ENCODE measurements around the gene RMDN2.
"Not testable (repeated sequence)": the region's sequence is repeated elsewhere in the genome, so short reads cannot be mapped to it uniquely, and the experiment has no call there.

Gene RMDN2

DNA sequence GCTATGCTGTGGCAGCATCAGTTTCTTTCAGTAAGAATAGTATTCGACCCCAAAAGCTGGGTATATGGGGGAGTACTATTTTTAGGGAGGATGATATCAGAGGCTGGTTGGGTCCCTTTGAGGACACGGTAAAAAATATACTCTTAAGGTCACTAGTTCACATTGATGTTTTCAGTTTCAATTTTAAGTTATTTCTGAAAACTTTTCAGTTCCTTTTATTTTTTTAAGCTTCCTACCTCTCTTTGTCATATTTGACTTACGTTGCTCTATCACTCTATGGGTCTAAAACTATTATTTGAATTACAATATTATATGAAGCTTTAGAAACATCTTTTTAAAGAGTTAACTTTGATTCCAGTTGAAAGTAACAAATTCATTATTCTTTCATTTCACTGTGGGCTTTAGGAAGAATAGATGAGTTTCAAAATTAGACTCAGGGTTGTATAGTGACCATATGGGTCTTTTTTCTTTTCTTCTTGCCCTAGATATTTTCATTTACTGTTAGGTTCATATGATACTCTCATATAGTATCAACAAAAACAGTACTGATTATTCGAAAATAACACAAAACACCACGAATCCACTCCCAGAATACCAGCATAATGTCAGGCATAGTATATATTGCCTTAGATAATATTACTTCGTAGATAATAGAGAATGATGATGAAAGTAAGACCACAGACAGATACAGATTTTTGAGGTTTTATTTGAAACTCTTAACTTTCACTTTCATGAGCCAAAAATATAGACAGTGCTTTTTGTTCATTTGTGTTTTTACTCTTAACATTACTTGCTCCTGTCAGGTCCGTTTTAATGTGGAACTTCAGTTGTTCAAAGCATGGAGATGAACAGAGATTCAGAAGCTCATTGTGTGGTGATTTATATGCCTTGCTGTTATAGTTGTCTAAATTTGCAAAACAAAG, 9.8 kb downstream of the RMDN2 start:
- TF ChIP-seq, protein P1, sequence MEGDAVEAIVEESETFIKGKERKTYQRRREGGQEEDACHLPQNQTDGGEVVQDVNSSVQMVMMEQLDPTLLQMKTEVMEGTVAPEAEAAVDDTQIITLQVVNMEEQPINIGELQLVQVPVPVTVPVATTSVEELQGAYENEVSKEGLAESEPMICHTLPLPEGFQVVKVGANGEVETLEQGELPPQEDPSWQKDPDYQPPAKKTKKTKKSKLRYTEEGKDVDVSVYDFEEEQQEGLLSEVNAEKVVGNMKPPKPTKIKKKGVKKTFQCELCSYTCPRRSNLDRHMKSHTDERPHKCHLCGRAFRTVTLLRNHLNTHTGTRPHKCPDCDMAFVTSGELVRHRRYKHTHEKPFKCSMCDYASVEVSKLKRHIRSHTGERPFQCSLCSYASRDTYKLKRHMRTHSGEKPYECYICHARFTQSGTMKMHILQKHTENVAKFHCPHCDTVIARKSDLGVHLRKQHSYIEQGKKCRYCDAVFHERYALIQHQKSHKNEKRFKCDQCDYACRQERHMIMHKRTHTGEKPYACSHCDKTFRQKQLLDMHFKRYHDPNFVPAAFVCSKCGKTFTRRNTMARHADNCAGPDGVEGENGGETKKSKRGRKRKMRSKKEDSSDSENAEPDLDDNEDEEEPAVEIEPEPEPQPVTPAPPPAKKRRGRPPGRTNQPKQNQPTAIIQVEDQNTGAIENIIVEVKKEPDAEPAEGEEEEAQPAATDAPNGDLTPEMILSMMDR (IDR thresholded peaks at IDR 0.05; ENCODE audit: low read depth, low read length), result no peak
- in situ Hi-C loops (cut with HindIII; ENCODE audit: low sequenced_read_pairs), result no loop called here
- no peak for DNase-seq (ENCODE audit: low read depth, low spot score)
- H3K4me3 ChIP-seq (ENCODE audit: low read depth, low read length), result no peak overlapping the region

DNA sequence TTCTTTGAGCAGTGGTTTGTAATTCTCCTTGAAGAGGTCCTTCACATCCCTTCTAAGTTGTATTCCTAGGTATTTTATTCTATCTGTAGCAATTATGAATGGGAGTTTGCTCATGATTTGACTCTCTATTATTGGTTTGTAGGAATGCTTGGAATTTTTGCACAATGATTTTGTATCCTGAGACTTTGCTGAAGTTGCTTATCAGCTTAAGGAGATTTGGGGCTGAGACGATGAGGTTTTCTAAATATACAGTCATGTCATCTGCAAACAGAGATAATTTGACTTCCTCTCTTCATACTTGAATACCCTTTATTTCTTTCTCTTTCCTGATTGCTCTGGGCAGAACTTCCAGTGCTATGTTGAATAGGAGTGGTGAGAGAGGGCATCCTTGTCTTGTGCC, 12.5 kb downstream of the RMDN2 start:
- DNase-seq (ENCODE audit: low read depth, low spot score); in situ Hi-C loops (cut with HindIII; ENCODE audit: low sequenced_read_pairs); H3K4me3 ChIP-seq (ENCODE audit: low read depth, low read length): not testable (repeated sequence)

DNA sequence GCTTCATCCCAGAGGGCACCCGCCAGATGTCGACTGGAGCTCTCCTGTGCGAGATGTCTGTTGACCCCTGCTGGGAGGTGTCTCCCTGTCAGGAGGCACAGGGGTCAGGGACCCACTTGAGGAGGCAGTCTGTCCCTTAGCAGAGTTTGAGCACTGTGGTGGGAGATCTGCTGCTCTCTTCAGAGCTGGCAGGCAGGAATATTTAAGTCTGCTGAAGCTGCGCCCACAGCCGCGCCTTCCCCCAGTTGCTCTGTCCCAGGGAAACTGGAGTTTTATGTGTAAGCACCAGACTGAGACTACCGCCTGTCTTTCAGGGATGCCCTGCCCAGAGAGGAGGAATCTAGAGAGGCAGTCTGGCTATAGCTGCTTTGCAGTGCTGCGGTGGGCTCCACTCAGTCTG, 16.2 kb downstream of the RMDN2 start:
- H3K4me3 ChIP-seq (ENCODE audit: low read depth, low read length); in situ Hi-C loops (cut with HindIII; ENCODE audit: low sequenced_read_pairs); DNase-seq (ENCODE audit: low read depth, low spot score): not testable (repeated sequence)

DNA sequence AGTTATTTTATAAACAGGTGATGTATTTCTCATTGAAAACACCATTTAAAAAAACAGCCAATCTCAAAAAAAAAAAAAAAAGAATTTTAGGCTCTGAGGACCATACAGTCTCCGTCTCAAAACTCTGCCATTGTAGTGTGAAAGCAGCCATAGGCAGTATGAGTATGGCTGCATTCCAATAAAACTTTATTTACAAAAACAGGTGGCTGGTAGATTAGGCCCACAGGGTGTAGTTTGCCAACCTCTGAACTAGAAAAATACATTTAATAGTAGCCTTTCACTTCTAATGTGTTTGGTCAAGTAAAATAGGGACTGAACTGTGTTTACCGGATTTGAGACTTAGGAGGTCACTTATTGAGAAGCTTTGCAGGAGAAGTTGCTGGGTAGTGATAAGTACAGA, 19.2 kb downstream of the RMDN2 start:
- TF ChIP-seq, protein P1 (IDR thresholded peaks at IDR 0.05; ENCODE audit: low read depth, low read length), result no peak
- in situ Hi-C loops (cut with HindIII; ENCODE audit: low sequenced_read_pairs), result no loop called here
- H3K4me3 ChIP-seq (ENCODE audit: low read depth, low read length), result no peak overlapping the region
- DNase-seq (ENCODE audit: low read depth, low spot score), result no peak

DNA sequence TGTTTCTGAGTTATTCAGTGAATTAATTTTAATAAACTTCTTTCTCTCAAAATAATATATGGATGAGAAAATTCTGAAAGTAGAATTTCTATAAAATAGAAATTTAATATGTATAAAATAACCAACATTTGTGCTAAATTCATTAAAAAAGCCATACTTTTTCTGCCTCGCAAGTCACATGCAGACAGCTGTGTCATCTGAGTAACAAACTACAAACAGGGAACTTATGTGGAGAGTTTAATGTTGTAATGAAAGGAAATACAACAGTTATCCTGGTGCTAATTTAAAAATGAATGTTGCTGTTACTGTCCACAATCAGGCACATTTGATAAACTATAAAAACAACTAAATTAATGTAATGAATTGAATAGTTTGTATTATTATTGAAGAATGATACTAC, 22.2 kb downstream of the RMDN2 start:
- no peak overlapping the region for H3K4me3 ChIP-seq (ENCODE audit: low read depth, low read length)
- in situ Hi-C loops (cut with HindIII; ENCODE audit: low sequenced_read_pairs), result no loop called here
- TF ChIP-seq, protein P1 (IDR thresholded peaks at IDR 0.05; ENCODE audit: low read depth, low read length), result no peak
- no peak for DNase-seq (ENCODE audit: low read depth, low spot score)

DNA sequence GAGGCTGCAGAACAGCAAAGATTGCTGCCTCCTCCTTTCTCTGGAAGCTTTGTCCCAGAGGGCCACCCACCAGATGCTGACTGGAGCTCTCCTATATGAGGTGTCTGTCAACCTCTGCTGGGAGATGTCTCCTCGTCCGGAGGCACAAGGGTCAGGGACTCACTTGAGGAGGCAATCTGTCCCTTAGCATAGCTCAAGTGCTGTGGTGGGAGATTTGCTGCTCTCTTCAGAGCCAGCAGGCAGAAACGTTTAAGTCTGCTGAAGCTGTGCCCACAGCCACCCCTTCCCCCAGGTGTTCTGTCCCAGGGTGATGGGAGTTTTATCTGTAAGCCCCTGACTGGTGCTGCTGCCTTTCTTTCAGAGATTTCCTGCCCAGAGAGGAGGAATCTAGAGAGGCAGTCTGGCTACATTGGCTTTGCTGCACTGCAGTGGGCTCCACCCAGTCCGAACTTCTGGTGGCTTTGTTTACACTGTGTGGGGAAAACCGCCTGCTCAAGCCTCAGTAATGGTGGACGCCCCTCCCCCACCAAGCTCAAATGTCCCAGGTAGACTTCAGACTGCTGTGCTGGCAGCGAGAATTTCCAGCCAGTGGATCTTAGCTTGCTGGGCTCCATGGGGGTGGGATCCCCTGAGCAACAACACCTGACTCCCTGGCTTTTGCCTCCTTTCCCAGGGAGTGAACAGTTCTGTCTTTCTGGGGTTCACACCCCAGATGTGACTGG, 37.1 kb downstream of the RMDN2 start:
- DNase-seq (ENCODE audit: low read depth, low spot score); in situ Hi-C loops (cut with HindIII; ENCODE audit: low sequenced_read_pairs); H3K4me3 ChIP-seq (ENCODE audit: low read depth, low read length): not testable (repeated sequence)

DNA sequence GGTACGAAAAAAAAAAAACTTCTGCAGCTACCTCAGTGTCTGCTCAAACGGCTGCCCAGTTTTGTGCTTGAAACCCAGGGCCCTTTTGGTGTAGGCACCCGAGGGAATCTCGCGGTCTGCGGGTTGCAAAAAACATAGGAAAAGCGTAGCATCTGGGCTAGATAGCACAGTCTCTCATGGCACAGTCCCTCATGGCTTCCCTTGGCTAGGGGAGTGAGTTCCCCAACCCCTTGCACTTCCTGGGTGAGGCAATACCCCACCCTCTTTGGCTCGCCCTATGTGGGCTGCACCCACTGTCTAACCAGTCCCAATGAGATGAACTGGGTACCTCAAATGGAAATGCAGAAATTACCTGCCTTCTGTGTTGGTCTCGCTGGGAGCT, 37.6 kb downstream of the RMDN2 start:
- H3K4me3 ChIP-seq (ENCODE audit: low read depth, low read length); DNase-seq (ENCODE audit: low read depth, low spot score); in situ Hi-C loops (cut with HindIII; ENCODE audit: low sequenced_read_pairs): not testable (repeated sequence)

DNA sequence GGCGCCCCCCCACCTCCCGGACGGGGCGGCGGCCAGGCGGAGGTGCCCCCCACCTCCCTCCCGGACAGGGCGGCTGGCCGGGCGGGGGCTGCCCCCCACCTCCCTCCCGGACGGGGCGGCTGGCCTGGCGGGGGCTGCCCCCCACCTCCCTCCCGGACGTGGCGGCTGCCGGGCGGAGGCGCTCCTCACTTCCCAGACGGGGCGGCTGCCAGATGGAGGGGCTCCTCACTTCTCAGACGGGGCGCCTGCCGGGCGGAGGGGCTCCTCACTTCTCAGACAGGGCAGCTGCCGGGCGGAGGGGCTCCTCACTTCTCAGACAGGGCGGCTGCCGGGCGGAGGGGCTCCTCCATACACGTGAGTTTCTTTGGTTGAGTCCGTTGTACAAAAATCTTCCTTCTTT, 38.8 kb downstream of the RMDN2 start:
- DNase-seq (ENCODE audit: low read depth, low spot score); H3K4me3 ChIP-seq (ENCODE audit: low read depth, low read length); in situ Hi-C loops (cut with HindIII; ENCODE audit: low sequenced_read_pairs): not testable (repeated sequence)

DNA sequence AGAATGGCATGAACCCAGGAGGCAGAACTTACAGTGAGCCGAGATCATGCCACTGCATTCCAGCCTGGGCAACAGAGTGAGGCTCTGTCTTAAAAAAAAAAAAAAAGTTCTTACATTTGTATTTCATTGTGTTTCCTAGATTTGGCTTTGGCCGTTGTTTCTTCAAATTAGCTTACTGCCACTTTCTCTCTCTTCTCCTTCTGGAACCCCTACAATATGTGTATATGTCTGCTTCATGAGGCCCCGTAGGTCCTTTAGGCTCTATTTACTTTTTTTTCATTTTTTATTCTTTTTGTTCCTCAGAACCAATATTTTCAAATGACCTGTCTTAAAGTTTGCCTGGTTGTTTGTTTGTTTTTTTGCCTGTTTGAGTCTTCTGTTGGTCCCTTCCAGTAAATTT, 41.2 kb downstream of the RMDN2 start:
- in situ Hi-C loops (cut with HindIII; ENCODE audit: low sequenced_read_pairs), result no loop called here
- DNase-seq (ENCODE audit: low read depth, low spot score), result no peak
- H3K4me3 ChIP-seq (ENCODE audit: low read depth, low read length), result no peak overlapping the region
- TF ChIP-seq, protein P1 (IDR thresholded peaks at IDR 0.05; ENCODE audit: low read depth, low read length), result no peak
